Left lung (tissue), 10 donors: ENCODE results near the gene SMIM9. TPM values are rescaled to one million over a fixed set of nuclear protein-coding genes. Genes with fewer than 3 reads are reported as not detected.
"Not testable (repeated sequence)": the region's sequence is repeated elsewhere in the genome, so short reads cannot be mapped to it uniquely, and the experiment has no call there.

Experiments
- ATAC-seq: fragments of 200-7000 bp; cut with Tn5 transposase; one replicate; pipeline ENCODE4 v1.9.1; 2020; ENCODE audit warnings: moderate library complexity
- DNase-seq, 4 donors: peaks; one replicate each; pipeline ENCODE4 v3.0.0-alpha.2; 2013 to 2020
- H3K27ac ChIP-seq, 2 donors: fragments of 200-600 bp; sonication (generic) in 1 of 2; one replicate each; pipeline versions ENCODE4 v1.5.0 to v1.8.0; 2020 to 2021
- H3K27me3 ChIP-seq, 2 donors: fragments of 200-600 bp; sonication (generic) in 1 of 2; one replicate each; pipeline versions ENCODE4 v1.5.0 to v1.8.0; 2020 to 2021
- H3K36me3 ChIP-seq, 2 donors: fragments of 200-600 bp; sonication (generic) in 1 of 2; one replicate each; pipeline versions ENCODE4 v1.5.0 to v1.8.0; 2020 to 2021
- H3K4me1 ChIP-seq, 2 donors: fragments of 200-600 bp; one replicate each; pipeline ENCODE4 v1.8.0; 2021
- H3K4me3 ChIP-seq, 2 donors: fragments of 200-600 bp; sonication (generic) in 1 of 2; one replicate each; pipeline versions ENCODE4 v1.5.0 to v1.8.0; 2020 to 2021; ENCODE audit warnings: mild to moderate bottlenecking in 1 of 2
- H3K9me3 ChIP-seq, 2 donors: fragments of 200-600 bp; sonication (generic) in 1 of 2; one replicate each; pipeline versions ENCODE4 v1.5.0 to v1.8.0; 2020 to 2021
- CTCF ChIP-seq, 2 donors: fragments of 200-600 bp; sonication (generic) in 1 of 2; IDR thresholded peaks; one replicate each; pipeline versions ENCODE4 v1.5.0 to v1.8.0; 2021; ENCODE audit warnings: antibody characterized with exemption in 2 of 2
- intact Hi-C, 2 donors: fragments of 100-400 bp; cut with DNase I; formaldehyde crosslinking; loops; one replicate each; pipeline versions ENCODE4 v1.11.2 to v1.14.2; 2022
- polyA plus RNA-seq, 6 donors: library from polyadenylated mRNA; unstranded; fragments of 120-200 nt; gene quantifications; one replicate each; pipeline ENCODE4 v1.2.1, GENCODE V29; 2013; ENCODE audit not compliant: insufficient read length in 6 of 6
- total RNA-seq, 2 donors: library from RNA; stranded (reverse); fragmentation: NEBNext Ultra II Directional; extraction: Animal tissue kit (Norgen Biotek cat#: 25700); gene quantifications; one replicate each; pipeline ENCODE4 v1.2.1, GENCODE V29; 2021
- donor health status: DM: no; HTN: yes; CAD: no.
- donor health status: DM: no; HTN: no; CAD: no.

The SMIM9 gene
- total and polyA plus RNA-seq, 8 donors = not detected

GRCh38 chrX:154828016-154828408 lies 6.5 kb downstream of the SMIM9 start:
- H3K27ac ChIP-seq = no peak overlapping the region
- ATAC-seq = no peak
- no peaks in the 10 kb centered on the region for H3K4me1 ChIP-seq
- intact Hi-C loops = no loop called here
- no peaks in the 10 kb centered on the region for H3K36me3 ChIP-seq
- H3K27me3 ChIP-seq = no peaks in the 10 kb centered on the region
- no peaks in the 10 kb centered on the region for H3K9me3 ChIP-seq
- no peak for DNase-seq
- no peak overlapping the region for H3K4me3 ChIP-seq
- no peak for TF ChIP-seq CTCF (IDR thresholded peaks at IDR 0.05)

- Histone ChIP-seq H3K9me3 (no peaks in the 10 kb centered on the region), H3K4me1 (no peaks in the 10 kb centered on the region), H3K4me3 (no peak overlapping the region), H3K36me3 (no peaks in the 10 kb centered on the region), H3K27ac (no peak overlapping the region), H3K27me3 (no peaks in the 10 kb centered on the region)
- intact Hi-C loops = no loop called here
- ATAC-seq (no peak), DNase-seq (no peak)
- TF ChIP-seq CTCF (IDR thresholded peaks at IDR 0.05) = no peak
Observed at GRCh38 chrX:154827194-154828015, 7.1 kb downstream of the SMIM9 start.

GRCh38 chrX:154825586-154825985 lies 8.9 kb downstream of the SMIM9 start:
- intact Hi-C loops, DNase-seq, H3K4me1 ChIP-seq, H3K27me3 ChIP-seq, H3K36me3 ChIP-seq, H3K9me3 ChIP-seq, ATAC-seq, H3K4me3 ChIP-seq, H3K27ac ChIP-seq: not testable (repeated sequence)

GRCh38 chrX:154824638-154825037 lies 9.8 kb downstream of the SMIM9 start:
- intact Hi-C loops = no loop called here
- TF ChIP-seq CTCF (IDR thresholded peaks at IDR 0.05) = no peak

GRCh38 chrX:154822029-154822428 lies 12.4 kb downstream of the SMIM9 start:
- no peaks in the 10 kb centered on the region for H3K4me1 ChIP-seq
- DNase-seq (no peak), ATAC-seq (no peak)
- H3K27me3 ChIP-seq = no peaks in the 10 kb centered on the region
- intact Hi-C loops = no loop called here
- H3K27ac ChIP-seq = no peak overlapping the region
- TF ChIP-seq CTCF (IDR thresholded peaks at IDR 0.05) = no peak
- H3K4me3 ChIP-seq = no peak overlapping the region
- H3K36me3 ChIP-seq = no peaks in the 10 kb centered on the region
- H3K9me3 ChIP-seq = no peaks in the 10 kb centered on the region

More at GRCh38 chrX:154824638-154825037, 9.8 kb downstream of the SMIM9 start:
- DNase-seq = no peak
- H3K27me3 ChIP-seq = no peaks in the 10 kb centered on the region
- no peak overlapping the region for H3K27ac ChIP-seq
- H3K36me3 ChIP-seq = no peaks in the 10 kb centered on the region
- no peaks in the 10 kb centered on the region for H3K9me3 ChIP-seq
- H3K4me1 ChIP-seq = no peaks in the 10 kb centered on the region
- no peak overlapping the region for H3K4me3 ChIP-seq
- ATAC-seq = no peak

GRCh38 chrX:154821523-154821922 lies 12.9 kb downstream of the SMIM9 start:
- intact Hi-C loops = no loop called here
- Histone ChIP-seq H3K4me1 (no peaks in the 10 kb centered on the region), H3K27me3 (no peaks in the 10 kb centered on the region), H3K36me3 (no peaks in the 10 kb centered on the region), H3K27ac (no peak overlapping the region), H3K4me3 (no peak overlapping the region), H3K9me3 (no peaks in the 10 kb centered on the region)
- ATAC-seq (no peak), DNase-seq (no peak)
- TF ChIP-seq CTCF (IDR thresholded peaks at IDR 0.05) = no peak
